Measurements from ENCODE around the gene CHD8.

CHD8 gene

DNA sequence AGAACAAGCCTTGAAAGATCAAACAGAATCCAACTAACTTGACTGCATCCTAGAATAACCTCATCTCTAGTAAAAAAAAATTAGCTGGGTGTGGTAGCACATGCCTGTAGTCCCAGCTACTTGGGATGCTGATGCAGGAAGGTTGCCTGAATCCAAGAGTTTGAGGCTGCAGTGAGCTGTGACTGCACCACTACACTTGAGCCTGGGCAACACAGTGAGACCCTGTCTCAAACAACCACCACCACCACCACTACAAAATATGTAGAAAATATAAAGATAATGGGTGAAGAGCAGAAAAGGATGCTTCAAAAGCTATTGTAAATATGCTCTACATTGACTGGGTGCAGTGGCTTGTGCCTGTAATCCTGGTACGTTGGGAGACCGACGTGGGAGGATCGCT lies 99.4 kb downstream of the CHD8 start:
- DNase-seq = no peak

DNA sequence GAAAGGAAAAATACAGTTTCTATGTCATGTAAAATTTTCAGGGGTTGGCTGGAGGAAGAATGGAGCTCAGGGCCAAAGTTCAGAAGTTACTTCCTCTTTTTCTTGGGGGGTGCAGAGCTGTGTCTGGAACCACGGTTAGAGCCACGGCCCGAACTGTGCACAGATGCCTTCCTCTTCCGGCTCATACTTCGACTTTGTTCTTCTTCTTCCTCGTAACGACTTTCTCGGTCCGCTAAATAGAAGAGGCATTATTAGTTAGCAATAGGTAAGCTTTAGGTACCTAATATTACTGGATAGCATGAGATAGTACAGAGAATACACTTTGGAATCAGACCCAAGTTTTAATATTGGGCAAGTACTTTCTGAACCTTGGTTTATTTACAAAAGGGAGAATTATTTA lies 103.3 kb downstream of the CHD8 start:
- DNase-seq = no peak

DNA sequence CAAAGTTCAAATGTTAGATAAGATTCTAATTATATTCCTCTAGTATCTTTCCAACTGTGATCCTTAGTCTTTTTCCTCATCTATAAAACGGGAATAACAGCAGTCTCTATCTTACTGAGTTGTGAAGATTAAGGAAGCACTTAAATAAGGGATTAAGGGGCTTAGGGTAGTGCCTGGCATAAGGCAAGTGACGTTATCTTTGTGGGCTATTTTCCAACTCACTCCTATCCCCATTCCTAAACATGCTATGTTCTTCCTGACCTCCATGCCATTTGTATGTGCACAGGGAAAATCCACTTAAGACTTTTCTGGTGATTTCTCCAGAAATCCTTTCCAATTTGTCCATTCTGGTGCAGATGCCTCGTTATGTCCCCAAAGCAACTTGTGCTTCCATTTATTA lies 105.4 kb downstream of the CHD8 start:
- no peak for DNase-seq

DNA sequence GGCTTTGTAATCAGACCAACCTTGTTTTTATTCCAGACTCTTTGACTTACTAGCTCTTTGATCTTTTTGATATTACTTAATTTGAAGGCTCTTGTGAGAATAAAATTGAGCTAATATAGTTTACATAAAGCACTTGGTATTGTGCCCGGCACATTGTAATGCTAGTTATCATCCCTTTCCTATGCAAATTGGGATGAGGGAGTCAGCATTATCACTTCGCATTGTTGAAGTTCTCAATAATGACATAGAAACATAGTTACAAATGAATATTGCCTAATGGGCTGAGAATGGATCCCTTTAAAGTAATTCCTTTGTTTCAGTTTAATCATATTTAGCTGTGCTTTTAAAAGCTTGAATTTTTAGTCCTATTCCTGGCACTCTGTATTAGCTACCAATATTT lies 108.7 kb downstream of the CHD8 start:
- no peak for DNase-seq

DNA sequence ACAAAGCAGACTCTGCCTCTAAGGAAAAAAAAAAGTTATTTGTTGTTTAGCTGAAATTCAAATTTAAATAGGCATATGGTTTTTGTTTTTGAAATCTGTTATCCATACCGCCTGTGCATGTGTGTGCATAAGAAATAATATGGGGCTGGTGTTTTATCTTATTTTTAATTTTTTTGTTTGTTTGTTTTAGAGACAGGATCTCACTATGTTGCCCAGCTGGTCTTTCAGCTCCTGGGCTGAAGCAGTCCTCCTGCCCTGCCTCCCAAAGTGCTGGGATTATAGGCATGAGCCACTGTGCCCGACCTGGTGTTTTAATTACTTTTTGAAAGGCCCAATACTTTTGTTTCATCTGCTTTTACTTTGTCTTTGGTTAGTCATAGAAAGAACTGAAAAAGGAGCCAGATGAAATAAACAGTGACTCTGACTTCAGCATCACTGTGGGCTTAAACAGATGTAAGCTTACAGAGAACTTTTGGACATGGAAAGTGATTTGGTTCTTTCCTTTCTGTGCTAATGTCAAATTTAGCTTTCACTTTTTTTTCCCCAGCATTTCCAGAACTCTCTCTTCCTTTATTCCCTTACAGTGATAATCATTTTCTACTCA lies 109.3 kb downstream of the CHD8 start:
- no peak for DNase-seq

DNA sequence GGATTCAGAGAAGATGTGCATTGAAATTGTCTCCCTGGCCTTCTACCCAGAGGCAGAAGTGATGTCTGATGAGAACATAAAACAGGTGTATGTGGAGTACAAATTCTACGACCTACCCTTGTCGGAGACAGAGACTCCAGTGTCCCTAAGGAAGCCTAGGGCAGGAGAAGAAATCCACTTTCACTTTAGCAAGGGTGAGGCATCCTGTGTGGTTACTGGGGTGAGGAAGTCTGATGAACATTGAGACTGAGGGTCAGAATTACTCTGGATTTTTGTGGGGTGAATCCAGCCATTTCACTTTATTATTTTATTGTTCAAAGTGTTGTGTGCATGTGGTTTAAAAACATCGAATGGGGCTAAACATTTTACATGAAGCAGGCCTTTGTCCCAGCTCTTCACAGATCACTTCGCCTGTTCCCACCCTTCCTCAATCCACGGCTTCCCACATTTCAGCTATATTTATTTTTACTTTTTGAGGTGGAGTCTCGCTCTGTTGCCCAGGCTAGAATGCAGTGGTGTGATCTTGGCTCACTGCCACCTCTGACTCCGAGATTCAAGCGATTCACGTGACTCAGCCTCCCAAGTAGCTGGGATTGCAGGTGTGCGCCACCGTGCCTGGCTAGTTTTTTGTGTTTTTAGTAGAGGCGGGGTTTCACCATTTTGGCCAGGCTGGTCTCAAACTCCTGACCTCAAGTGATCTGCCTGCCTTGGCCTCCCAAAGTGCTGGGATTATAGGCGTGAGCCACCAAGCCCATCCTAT lies 112.7 kb downstream of the CHD8 start:
- no peak for DNase-seq
